K562 treated with DMSO at 1 percent for 24 hours (cell line): Measurements from ENCODE around the gene HDGFL3. TPM values are rescaled to one million over a fixed set of nuclear protein-coding genes. Genes with fewer than 3 reads are reported as not detected.

Source experiments
- total RNA-seq: library from RNA; unstranded; fragments of 300-600 nt; gene quantifications from 2 replicates; pipeline ENCODE4 v1.2.3, GENCODE V29; 2022; ENCODE audit warnings: low read depth; ENCODE audit not compliant: insufficient read depth

The HDGFL3 gene
- total RNA-seq = 18.0 and 18.2 TPM in 2 replicates

DNA sequence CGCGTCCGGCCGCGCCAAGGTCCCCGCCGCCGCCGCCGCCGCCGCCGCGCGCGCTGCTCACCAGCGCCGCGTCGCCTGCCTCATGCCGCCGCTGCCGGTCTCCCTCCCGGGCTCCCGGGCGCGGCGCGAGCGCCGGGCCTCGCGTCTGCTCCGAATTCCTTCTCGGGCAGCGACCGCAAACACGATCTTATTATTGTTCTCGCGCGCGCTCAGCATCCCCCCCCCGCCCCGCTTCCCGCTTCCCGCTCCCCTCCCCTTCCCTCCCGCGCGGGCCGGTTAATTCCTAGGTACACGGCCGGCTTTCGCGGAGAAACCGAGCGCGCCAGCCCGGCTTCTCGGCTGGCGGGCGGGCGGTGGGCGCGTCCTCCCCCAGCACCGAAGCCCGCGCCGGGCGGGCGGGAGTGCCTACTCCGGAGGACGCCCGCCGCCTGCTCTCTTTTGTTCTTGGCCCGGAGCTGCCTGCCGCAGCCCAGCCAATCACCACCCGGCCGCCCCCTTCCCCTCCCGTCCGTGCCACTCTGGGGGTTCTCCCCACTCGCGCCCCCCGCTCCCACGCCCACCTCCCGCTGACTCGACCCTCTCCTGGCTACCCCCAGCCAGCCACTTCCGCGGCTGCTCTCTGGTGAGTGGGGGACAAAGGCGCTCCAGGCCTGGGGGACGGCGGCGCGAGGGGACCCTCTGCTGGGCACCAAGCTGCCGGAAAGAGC lies at the start of gene HDGFL3:
Gene HDGFL3 (minus strand): TSS at position 164 of the 707 bp plus-strand sequence. CDS start 409 bp downstream, outside the sequence.

DNA sequence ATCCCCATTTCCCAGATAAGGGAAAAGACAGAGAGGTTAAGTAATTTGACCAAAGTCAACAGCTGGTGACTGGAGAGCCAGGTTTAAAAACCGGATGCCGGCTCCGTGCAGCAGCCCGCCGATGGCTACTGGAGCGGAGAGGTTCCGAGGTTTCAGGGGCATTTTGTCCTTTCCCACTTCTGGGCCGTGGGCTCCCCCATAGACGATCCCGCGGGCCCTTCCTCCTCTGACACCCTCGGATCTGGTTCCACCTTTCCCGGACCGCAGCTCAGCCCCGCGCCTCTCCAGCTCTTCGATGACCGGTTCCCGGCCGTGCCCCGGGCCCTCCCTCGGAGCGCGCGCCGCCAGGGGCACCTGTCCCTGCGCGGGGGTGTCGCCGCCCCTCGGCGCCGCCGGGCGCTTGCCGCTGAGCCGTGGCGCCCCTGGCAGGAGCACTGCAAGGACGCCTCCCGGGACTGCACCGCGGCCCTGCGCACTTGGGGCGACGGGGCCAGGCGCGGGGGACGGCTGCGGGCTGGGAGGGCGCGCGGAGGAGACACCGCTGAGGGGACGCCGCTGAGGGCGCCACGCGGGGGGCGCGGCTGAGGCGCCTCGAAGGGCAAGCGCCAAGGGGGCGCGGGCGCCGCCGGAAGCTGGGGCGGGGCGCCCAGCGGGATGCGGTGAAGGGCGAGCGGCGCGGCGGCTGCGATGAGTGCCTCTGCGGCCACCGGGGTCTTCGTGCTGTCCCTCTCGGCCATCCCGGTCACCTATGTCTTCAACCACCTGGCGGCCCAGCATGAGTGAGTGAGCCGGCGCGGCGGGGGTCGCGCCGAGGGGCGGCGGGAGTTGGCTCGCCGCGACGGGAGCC lies 100.4 kb downstream of the HDGFL3 start, which contains the start of gene TM6SF1:
Gene TM6SF1 (plus strand): TSS at position 652 of the 847 bp plus-strand sequence. CDS start 36 bp downstream, at position 688.

Other genes starting within 250 kb of the HDGFL3 start
- 32.4 and 34.6 TPM in 2 replicates for gene RAMAC, start 221.6 kb downstream of the HDGFL3 start, total RNA-seq
- 15.6 and 17.1 TPM in 2 replicates for gene C15orf40, start 196.2 kb downstream of the HDGFL3 start, total RNA-seq
- gene BTBD1, start 140.6 kb downstream of the HDGFL3 start, total RNA-seq = 47.7 and 57.1 TPM in 2 replicates
- gene TM6SF1, start 100.2 kb downstream of the HDGFL3 start, total RNA-seq = 11.9 and 13.6 TPM in 2 replicates
- not detected in 2 replicates for gene BNC1, start 76.8 kb upstream of the HDGFL3 start, total RNA-seq
- 4.3 and 5.3 TPM in 2 replicates for gene SH3GL3, start 239.5 kb upstream of the HDGFL3 start, total RNA-seq